ENCODE measurements around the gene AFDN.

AFDN gene

GRCh38 chr6:167976708-167977107 is 150.0 kb downstream of the AFDN start:
- DNase-seq (ENCODE audit: low read depth in 2 of 3, low spot score in 1 of 3): no peak

GRCh38 chr6:167977717-167978467 is 151.2 kb downstream of the AFDN start:
- no peak for DNase-seq (ENCODE audit: low read depth in 2 of 3, low spot score in 1 of 3)

GRCh38 chr6:167978607-167979006 is 151.9 kb downstream of the AFDN start:
- DNase-seq (ENCODE audit: low read depth in 2 of 3, low spot score in 1 of 3): no peak

DNA sequence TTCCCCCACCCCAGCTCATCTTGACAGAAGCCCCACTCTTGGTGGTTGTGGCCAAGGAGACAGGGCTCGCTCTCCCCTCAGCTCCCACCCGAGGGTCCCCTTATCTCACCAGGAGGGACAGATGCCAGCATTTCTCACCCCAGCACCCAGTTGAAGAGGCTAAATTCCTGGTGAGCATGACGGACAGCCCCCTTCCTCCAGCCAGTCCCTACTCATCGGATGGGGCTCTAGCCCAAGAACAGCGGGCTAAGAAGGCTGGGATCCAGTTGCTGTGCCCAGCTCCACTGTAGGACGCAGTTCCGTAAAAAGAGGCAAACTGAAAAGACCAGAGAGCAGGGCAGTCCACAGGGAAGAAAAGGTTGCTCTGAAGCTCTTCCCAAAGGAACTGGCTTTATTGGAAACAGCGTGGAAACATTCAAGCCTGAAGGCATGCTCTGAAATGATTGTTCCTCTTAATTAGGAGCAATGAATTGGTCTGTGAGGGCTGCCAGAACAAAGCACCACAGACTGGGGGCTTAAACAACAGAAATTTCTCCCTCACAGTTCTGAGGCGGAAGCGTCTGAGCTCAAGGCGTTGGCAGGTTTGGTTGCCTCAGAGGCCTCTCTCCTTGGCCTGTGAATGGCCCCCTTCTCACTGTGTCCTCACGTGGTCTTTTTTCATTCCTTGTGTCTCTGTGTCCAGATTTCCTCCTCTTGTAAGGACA is 152.9 kb downstream of the AFDN start:
- DNase-seq (ENCODE audit: low read depth in 2 of 3, low spot score in 1 of 3): no peak

GRCh38 chr6:167980911-167981580 is 154.3 kb downstream of the AFDN start:
- no peak for DNase-seq (ENCODE audit: low read depth in 2 of 3, low spot score in 1 of 3)

GRCh38 chr6:167981916-167982462 is 155.3 kb downstream of the AFDN start:
- no peak for DNase-seq (ENCODE audit: low read depth in 2 of 3, low spot score in 1 of 3)

DNA sequence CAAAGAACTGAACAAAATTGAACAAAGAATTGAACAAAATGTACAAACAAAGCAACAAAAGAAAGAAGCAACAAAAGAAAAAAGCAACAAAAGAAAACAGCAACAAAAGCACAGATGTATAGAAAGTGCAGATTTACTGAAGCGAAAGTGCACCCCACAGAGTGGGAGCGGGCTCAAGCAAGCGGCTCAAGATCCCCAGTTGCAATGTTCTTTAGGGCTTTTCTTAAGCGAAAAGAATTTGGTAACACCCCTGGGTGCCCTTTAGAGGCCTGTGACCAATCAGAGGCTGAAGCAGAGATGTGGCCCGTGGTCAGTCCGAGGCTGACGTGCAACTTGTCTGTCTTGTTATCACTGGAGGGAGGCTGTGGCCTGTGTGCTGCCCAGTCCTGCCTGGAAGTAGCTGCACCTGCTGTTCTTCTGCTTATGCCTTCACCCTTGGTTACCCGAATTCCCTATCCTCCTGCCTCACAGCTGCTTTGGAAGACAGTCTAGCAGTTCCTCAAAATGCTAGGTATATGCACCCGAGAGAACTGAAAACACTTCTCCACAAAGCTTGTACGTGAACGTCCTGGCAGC is 157.5 kb downstream of the AFDN start:
- no peak for DNase-seq (ENCODE audit: low read depth in 2 of 3, low spot score in 1 of 3)

GRCh38 chr6:167984876-167985604 is 158.3 kb downstream of the AFDN start:
- DNase-seq (ENCODE audit: low read depth in 2 of 3, low spot score in 1 of 3): no peak

DNA sequence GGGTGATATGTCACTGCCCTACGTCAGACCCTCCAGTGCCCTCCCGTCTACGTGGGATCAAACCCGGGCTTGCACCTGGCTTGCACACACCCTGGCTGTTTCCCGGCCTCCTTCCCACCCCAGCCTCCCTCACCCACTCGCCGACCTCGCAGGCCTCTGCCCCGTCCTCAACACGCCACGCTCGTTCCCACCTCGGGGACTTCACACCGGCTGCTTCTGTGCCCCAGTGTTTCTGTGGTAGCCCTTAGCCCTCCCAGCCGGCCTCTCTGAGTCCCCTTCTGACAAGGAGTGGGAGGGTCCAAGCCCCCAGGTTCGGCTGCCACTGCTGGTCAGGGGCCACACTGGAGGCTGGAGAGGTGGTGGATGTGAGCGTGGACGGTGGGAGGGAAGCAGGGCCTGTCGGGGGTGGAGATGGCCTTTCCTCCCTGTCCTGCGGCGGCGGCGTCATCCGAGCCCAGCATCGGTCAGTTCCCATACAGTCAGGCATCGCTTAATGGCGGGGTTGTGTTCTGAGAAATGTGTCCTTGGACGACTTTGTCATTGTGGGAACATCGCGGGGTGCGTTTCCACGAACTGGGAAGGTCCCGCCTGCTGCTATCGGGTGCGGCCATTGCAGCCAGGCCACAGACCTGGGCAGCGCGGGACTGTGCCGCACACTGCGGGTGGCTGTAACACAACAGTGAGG is 159.3 kb downstream of the AFDN start:
- DNase-seq (ENCODE audit: low read depth in 2 of 3, low spot score in 1 of 3): no peak

DNA sequence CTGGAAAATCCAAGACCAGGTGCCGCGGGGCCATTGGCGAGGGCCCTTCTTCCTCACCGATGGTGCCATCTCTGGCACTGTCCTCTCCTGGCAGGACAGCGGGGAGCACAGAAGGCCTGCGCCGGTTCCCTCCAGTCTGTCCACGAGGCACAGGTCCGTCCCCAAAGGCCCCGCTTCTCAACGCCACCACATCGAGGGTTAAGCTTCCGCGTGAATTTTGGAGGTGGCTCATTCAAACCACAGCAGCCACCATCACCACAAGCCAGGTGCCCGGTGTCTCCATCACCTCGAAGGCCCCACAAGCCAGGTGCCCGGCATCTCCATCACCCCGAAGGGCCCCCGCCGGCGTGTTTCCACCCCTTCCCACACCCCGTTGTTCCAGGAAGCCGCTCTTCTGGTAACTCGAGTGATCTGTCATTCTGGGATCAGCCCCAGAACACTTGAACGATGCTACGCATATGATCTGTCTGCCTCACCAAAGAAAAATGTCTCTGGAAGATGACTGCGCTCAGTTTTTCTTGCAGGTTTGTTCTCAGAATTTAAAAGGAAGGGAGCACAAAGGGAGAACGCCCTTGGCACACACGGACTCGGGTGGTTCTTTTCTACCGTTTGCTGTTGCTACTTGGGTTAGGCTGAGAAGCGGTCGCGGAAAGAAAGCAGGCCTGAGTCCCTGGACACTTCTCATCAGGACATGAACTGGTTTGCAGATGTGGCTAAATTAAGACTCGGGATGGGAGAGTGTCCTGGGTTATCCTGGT is 160.9 kb downstream of the AFDN start:
- DNase-seq (ENCODE audit: low read depth in 2 of 3, low spot score in 1 of 3): no peak

DNA sequence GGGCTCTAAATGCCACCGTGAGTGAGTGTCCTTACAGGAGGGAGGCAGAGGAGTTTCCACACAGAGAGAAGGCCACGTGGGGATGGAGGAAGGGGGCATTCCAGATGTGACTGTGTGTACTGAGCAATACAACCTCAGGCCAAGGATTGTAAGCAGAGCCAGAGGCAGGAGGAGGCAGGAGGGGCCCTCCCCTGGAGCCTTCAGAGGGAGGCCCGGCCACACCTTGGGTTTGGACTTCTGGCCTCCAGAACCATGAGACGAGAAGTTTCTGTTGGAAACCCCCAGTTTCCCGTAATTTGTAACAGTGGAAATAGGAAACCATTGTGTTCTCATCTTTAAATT is 161.4 kb downstream of the AFDN start:
- no peak for DNase-seq (ENCODE audit: low read depth in 2 of 3, low spot score in 1 of 3)

- no peak for DNase-seq (ENCODE audit: low read depth in 2 of 3, low spot score in 1 of 3)
Observed at GRCh38 chr6:167988945-167989841, 162.5 kb downstream of the AFDN start.

DNA sequence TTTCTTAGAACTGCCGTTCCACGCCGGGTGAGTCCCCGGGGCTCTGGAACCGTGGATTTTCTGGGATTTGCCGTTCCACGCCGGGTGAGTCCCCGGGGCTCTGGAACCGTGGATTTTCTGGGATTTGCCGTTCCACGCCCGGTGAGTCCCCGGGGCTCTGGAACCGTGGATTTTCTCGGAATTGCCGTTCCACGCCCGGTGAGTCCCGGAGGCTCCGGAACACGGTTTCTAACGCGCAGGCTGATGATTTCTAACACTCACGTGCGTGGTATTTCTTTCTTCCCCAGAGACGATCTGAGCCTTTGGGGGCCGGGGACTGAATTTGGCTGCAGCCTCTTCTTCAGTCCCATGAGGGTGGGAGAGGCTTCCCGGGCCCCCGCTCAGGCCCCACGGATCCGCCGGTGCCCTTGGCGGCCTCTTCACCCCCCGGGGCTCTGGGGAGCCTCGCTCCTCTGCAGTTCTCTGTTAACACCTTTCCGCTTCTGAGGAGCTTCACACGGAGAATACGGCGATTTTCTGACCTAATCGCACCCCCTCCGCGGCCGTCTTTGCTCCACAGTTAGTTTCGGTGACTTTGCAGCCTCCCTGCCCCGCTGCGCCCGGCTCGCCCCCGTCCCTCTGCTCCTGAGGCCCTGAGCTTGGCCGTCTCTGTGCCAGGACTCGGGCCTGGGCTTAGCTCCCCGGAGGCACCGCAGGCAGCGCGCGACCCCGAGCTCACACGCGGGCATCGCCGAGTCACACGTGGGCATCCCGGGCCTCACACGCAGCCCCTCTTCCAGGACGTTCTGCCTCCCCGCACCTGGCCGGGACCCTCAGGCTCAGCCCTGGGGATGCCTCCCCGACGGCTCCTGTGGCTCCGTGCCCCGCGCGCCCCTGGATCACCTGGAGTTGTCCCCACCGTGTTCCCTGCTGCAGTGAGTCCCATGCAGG is 163.6 kb downstream of the AFDN start:
- no peak for DNase-seq (ENCODE audit: low read depth in 2 of 3, low spot score in 1 of 3)

DNA sequence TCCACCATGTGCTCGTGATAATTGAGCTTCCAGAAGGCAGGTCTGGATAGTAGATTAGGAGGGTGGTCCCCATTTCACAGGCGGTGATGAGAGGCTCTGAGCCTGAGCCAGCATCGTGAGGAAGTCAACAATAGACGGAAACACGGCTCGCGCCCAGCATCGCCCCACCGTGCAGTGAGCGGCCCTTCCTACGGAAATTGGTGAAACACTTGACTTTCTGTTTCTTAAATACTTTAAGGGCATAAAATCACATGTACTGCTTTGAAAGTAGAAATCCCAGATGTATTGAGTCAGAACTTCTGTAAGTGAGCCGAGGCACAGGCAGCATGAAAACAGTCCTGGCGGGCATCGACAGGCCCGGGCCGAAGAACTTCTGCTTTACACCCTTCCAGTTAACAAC is 166.5 kb downstream of the AFDN start:
- DNase-seq (ENCODE audit: low read depth in 2 of 3, low spot score in 1 of 3): no peak

DNA sequence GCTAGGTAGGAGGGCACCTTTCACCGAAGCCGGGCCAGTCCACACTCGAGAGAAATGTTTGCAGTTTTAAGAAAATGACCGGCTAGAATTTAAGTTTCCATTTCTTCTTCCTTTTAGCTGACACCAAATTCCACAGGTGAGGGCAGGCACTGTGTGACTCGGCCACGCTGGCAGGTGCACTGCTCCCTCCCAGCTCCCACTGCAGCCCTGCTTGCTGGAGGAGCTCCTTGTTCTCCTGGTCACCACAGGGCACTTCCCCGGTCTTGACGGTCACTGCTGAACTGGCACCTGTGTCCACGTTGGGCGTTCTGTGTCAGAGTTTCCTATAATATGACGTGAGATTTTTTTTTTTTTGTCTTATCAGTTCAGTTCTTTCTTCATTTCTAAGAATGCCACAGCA is 167.1 kb downstream of the AFDN start:
- DNase-seq (ENCODE audit: low read depth in 2 of 3, low spot score in 1 of 3): no peak

- no peak for DNase-seq (ENCODE audit: low read depth in 2 of 3, low spot score in 1 of 3)
Observed at GRCh38 chr6:167995302-167995701, 168.6 kb downstream of the AFDN start.

- no peak for DNase-seq (ENCODE audit: low read depth in 2 of 3, low spot score in 1 of 3)
Observed at GRCh38 chr6:167995731-167996151, 169.0 kb downstream of the AFDN start.

Measured in stimulated activated CD4-positive, alpha-beta T cell treated with anti-CD3 and anti-CD28 coated beads, Interleukin-12 subunit alpha, Interleukin-12 subunit beta, amount 100 ng/mL, for 48 hours (primary cell).